OCI-LY1 (cell line): ENCODE data around the gene ZBTB22.

Source experiments
- H2AFZ ChIP-seq: fragments of 200-600 bp; sonication (generic), shearing (Covaris generic); 2 replicates; pipeline ENCODE4 v1.6.0; 2014; ENCODE audit warnings: antibody characterized with exemption, mild to moderate bottlenecking, low read length
- H3F3A ChIP-seq: fragments of 200-600 bp; sonication (generic), shearing (Covaris generic); 2 replicates; pipeline ENCODE4 v1.6.0; 2014; ENCODE audit warnings: mild to moderate bottlenecking, antibody characterized with exemption, low read length, moderate library complexity; ENCODE audit not compliant: insufficient read depth
- H3K27ac ChIP-seq: fragments of 200-600 bp; sonication (generic); 2 replicates; pipeline ENCODE4 v1.5.1; 2014; ENCODE audit warnings: low read length, mixed run types, mild to moderate bottlenecking, low read depth; ENCODE audit not compliant: poor library complexity, severe bottlenecking
- H3K27me3 ChIP-seq: fragments of 200-600 bp; sonication (generic); 2 replicates; pipeline ENCODE4 v1.6.0; 2014; ENCODE audit warnings: antibody characterized with exemption, mild to moderate bottlenecking, low read length, moderate library complexity; ENCODE audit not compliant: insufficient read depth
- H3K36me3 ChIP-seq: fragments of 200-600 bp; sonication (generic); 2 replicates; pipeline ENCODE4 v1.6.1; 2014; ENCODE audit warnings: mild to moderate bottlenecking, antibody characterized with exemption, low read length, moderate library complexity, mixed read lengths; ENCODE audit not compliant: insufficient read depth
- H3K4me1 ChIP-seq: fragments of 200-600 bp; sonication (generic); 2 replicates; pipeline ENCODE4 v1.5.1; 2014; ENCODE audit warnings: mild to moderate bottlenecking, low read length, moderate library complexity; ENCODE audit not compliant: insufficient read depth, severe bottlenecking
- H3K4me2 ChIP-seq: fragments of 200-600 bp; sonication (generic), shearing (Covaris generic); 2 replicates; pipeline ENCODE4 v1.6.1; 2014; ENCODE audit warnings: low read length
- H3K4me3 ChIP-seq: fragments of 200-600 bp; sonication (generic); 2 replicates; pipeline ENCODE4 v1.5.1; 2014; ENCODE audit warnings: low read length, low read depth, mild to moderate bottlenecking, mixed read lengths; ENCODE audit not compliant: poor library complexity, severe bottlenecking
- H3K79me2 ChIP-seq: fragments of 200-600 bp; shearing (Covaris generic); 2 replicates; pipeline ENCODE4 v1.6.1; 2016; ENCODE audit warnings: mixed run types, low read length, mixed read lengths; ENCODE audit not compliant: insufficient read depth
- H3K9ac ChIP-seq: fragments of 200-600 bp; sonication (generic), shearing (Covaris generic); 2 replicates; pipeline ENCODE4 v1.6.1; 2014; ENCODE audit warnings: mild to moderate bottlenecking, low read length, mixed read lengths
- H3K9me2 ChIP-seq: fragments of 200-600 bp; sonication (generic), shearing (Covaris generic); 2 replicates; pipeline ENCODE4 v1.6.1; 2014; ENCODE audit warnings: low read depth, mild to moderate bottlenecking, low read length, mixed read lengths
- H3K9me3 ChIP-seq: fragments of 200-600 bp; shearing (Covaris generic); 2 replicates; pipeline ENCODE4 v1.6.1; 2014; ENCODE audit warnings: low read length, mixed read lengths
- H4K20me1 ChIP-seq: fragments of 200-600 bp; sonication (generic), shearing (Covaris generic); 2 replicates; pipeline ENCODE4 v1.6.0; 2016; ENCODE audit warnings: mild to moderate bottlenecking, low read length; ENCODE audit not compliant: insufficient read depth
- EZH2 ChIP-seq: fragments of 200-600 bp; sonication (generic), shearing (Covaris generic); IDR thresholded peaks from 2 replicates; pipeline ENCODE4 v1.8.0; 2017; ENCODE audit warnings: borderline replicate concordance, mixed run types, mild to moderate bottlenecking, antibody characterized with exemption, low read length, moderate library complexity, mixed read lengths
- TF ChIP-seq, protein P1 (sequence below): fragments of 200-600 bp; sonication (generic), shearing (Covaris generic); IDR thresholded peaks from 2 replicates; pipeline ENCODE4 v1.5.1; 2017; ENCODE audit warnings: mild to moderate bottlenecking, antibody characterized with exemption, low read length, moderate library complexity, mixed read lengths

The ZBTB22 gene

GRCh38 chr6:33271468-33272274 is 45.9 kb downstream of the ZBTB22 start, which contains the start of the genes RPS18 and VPS52:
Gene RPS18 (plus strand): TSS chr6:33272075. CDS start chr6:33272120, 45 bp downstream.
Gene VPS52 (minus strand): TSS chr6:33271876. CDS start chr6:33271675, 201 bp downstream.
- H3K27ac ChIP-seq: peak within 1 kb of the TSS; percentile 87
- H3K79me2 ChIP-seq: peaks cover 36% of the 10 kb centered on the region
- peak within 1 kb of the TSS; percentile 97 for H3K4me2 ChIP-seq
- peak within 1 kb of the TSS; percentile 93 for H3K4me3 ChIP-seq
- TF ChIP-seq EZH2: no peak
- TF ChIP-seq, protein P1, sequence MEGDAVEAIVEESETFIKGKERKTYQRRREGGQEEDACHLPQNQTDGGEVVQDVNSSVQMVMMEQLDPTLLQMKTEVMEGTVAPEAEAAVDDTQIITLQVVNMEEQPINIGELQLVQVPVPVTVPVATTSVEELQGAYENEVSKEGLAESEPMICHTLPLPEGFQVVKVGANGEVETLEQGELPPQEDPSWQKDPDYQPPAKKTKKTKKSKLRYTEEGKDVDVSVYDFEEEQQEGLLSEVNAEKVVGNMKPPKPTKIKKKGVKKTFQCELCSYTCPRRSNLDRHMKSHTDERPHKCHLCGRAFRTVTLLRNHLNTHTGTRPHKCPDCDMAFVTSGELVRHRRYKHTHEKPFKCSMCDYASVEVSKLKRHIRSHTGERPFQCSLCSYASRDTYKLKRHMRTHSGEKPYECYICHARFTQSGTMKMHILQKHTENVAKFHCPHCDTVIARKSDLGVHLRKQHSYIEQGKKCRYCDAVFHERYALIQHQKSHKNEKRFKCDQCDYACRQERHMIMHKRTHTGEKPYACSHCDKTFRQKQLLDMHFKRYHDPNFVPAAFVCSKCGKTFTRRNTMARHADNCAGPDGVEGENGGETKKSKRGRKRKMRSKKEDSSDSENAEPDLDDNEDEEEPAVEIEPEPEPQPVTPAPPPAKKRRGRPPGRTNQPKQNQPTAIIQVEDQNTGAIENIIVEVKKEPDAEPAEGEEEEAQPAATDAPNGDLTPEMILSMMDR: no peak
- H3K9me3 ChIP-seq: no peaks in the 10 kb centered on the region
- H2AFZ ChIP-seq: peak within 1 kb of the TSS; percentile 81
- H3K9ac ChIP-seq: peak within 1 kb of the TSS; percentile 98
- peaks cover 76% of the 10 kb centered on the region for H3K36me3 ChIP-seq
- peaks cover 55% of the 10 kb centered on the region for H3K4me1 ChIP-seq
- no peaks in the 10 kb centered on the region for H4K20me1 ChIP-seq
- H3F3A ChIP-seq: peaks cover 8% of the 10 kb centered on the region; the same call in 1 of the 2 replicates
- H3K9me2 ChIP-seq: no peaks in the 10 kb centered on the region
- no peaks in the 10 kb centered on the region for H3K27me3 ChIP-seq

DNA sequence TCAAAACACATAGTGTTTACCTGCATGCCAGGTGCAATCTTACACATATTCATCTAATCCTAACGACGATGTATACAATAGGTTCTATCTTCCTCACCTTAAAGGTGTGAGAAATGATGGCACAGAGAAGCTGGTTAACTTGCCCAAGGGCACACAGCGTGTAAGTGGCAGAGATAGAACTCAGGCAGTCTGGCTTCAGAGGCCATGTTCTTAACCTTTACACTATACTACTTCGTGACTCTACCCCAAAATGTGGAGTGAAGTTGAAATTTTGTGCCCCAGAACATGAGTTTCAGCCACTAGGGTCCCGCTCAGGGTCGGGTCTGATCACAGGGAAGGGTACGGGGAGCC is 46.5 kb downstream of the ZBTB22 start:
- peaks cover 36% of the 10 kb centered on the region for H3K79me2 ChIP-seq
- H3K36me3 ChIP-seq: peaks cover 76% of the 10 kb centered on the region
- H3F3A ChIP-seq: peaks cover 8% of the 10 kb centered on the region; the same call in 1 of the 2 replicates
- H4K20me1 ChIP-seq: no peaks in the 10 kb centered on the region
- H3K4me3 ChIP-seq: peak overlapping the region; percentile 93
- H3K4me2 ChIP-seq: peak overlapping the region; percentile 88
- peak overlapping the region; percentile 87 for H3K27ac ChIP-seq
- peak overlapping the region; percentile 81; the same call in 1 of the 2 replicates for H2AFZ ChIP-seq
- peak overlapping the region; percentile 98 for H3K9ac ChIP-seq
- no peaks in the 10 kb centered on the region for H3K9me2 ChIP-seq
- H3K27me3 ChIP-seq: no peaks in the 10 kb centered on the region
- H3K9me3 ChIP-seq: no peaks in the 10 kb centered on the region
- TF ChIP-seq, protein P1: no peak
- no peak for TF ChIP-seq EZH2
- H3K4me1 ChIP-seq: peaks cover 49% of the 10 kb centered on the region
